ENCODE data around the gene LRP1B. TPM values are rescaled to one million over a fixed set of nuclear protein-coding genes. Genes with fewer than 3 reads are reported as not detected.
A peak's percentile ranks its signal among the peaks of the same experiment; 100 is the strongest.

LRP1B gene
- total RNA-seq, 1 experiment from 2014 or later: 0.21 TPM

DNA sequence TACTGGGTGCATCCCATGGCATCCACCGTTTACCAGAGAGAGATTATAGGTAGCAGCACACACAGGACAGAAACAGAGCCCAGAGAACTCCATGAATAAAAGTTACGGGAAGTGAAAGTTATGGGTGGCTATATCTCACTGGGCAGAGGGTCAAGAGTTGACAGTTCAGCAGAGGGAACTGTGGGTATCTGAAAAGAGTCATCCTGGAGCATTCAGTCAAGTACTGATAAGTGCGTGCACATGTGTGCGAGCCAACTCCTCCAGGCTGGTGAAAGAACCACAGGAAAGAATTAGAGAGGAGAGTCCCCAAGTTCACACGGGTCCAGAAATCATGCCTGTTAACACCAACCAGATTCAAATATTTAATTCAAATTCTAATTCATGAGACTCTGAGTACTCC, 1588.2 kb downstream of the LRP1B start:
- no peak for DNase-seq
- no peak overlapping the region for H3K27ac Mint-ChIP-seq (ENCODE audit: unreplicated experiment)
- H3K36me3 Mint-ChIP-seq (ENCODE audit: insufficient read depth, unreplicated experiment): no peaks in the 10 kb centered on the region
- H3K4me1 Mint-ChIP-seq (ENCODE audit: low read depth, unreplicated experiment): no peaks in the 10 kb centered on the region
- no peak overlapping the region for H3K4me3 Mint-ChIP-seq (ENCODE audit: low read depth, unreplicated experiment)
- peaks cover 3% of the 10 kb centered on the region for H3K9me3 Mint-ChIP-seq (ENCODE audit: low read depth, unreplicated experiment)
- no peaks in the 10 kb centered on the region for H3K27me3 Mint-ChIP-seq (ENCODE audit: unreplicated experiment)
- intact Hi-C loops (cut with micrococcal nuclease; ENCODE audit: unreplicated experiment): no loop called here
- CTCF ChIA-PET: no interaction called here
- no TSS peak for BruUV-seq (replicated peaks)
- TF ChIP-seq, protein P1, sequence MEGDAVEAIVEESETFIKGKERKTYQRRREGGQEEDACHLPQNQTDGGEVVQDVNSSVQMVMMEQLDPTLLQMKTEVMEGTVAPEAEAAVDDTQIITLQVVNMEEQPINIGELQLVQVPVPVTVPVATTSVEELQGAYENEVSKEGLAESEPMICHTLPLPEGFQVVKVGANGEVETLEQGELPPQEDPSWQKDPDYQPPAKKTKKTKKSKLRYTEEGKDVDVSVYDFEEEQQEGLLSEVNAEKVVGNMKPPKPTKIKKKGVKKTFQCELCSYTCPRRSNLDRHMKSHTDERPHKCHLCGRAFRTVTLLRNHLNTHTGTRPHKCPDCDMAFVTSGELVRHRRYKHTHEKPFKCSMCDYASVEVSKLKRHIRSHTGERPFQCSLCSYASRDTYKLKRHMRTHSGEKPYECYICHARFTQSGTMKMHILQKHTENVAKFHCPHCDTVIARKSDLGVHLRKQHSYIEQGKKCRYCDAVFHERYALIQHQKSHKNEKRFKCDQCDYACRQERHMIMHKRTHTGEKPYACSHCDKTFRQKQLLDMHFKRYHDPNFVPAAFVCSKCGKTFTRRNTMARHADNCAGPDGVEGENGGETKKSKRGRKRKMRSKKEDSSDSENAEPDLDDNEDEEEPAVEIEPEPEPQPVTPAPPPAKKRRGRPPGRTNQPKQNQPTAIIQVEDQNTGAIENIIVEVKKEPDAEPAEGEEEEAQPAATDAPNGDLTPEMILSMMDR (IDR thresholded peaks at IDR 0.05; ENCODE audit: unreplicated experiment): no peak

DNA sequence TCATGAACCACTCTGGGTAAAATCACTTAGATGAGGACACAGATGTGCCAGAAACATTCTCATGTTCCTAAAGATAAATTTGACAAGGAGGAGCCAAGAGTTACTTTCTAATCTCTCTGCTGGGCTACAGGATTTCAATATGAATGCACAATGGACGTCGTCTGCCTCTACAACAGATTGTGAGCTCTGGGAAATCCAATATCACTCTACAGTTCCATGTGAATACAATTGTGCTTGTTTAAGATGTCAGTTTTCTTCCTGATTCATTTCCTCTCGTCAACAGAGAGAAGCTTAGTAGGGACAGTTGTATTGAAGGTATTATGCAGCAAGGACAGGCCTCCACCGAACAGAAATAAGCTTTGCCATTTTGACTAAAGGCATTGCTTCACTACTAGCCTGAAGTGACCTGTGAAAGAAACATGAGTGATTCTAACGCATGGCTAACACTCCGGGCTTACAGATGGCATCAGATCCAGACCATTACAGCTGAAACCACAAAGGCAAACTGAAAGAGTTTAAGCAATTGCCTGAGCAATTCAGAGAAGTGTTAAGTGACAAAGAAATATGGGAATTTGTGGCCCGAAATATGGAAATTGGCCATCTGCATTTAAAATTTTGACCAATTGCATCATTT, 1591.5 kb downstream of the LRP1B start:
- H3K27ac Mint-ChIP-seq (ENCODE audit: unreplicated experiment): no peak overlapping the region
- peaks cover under 1% of the 10 kb centered on the region for H3K9me3 Mint-ChIP-seq (ENCODE audit: low read depth, unreplicated experiment)
- intact Hi-C loops (cut with micrococcal nuclease; ENCODE audit: unreplicated experiment): no loop called here
- H3K27me3 Mint-ChIP-seq (ENCODE audit: unreplicated experiment): no peaks in the 10 kb centered on the region
- TF ChIP-seq, protein P1 (IDR thresholded peaks at IDR 0.05; ENCODE audit: unreplicated experiment): no peak
- no peaks in the 10 kb centered on the region for H3K4me1 Mint-ChIP-seq (ENCODE audit: low read depth, unreplicated experiment)
- BruUV-seq (replicated peaks): no TSS peak
- no peak for DNase-seq
- no peaks in the 10 kb centered on the region for H3K36me3 Mint-ChIP-seq (ENCODE audit: insufficient read depth, unreplicated experiment)
- no peak overlapping the region for H3K4me3 Mint-ChIP-seq (ENCODE audit: low read depth, unreplicated experiment)
- CTCF ChIA-PET: no interaction called here

DNA sequence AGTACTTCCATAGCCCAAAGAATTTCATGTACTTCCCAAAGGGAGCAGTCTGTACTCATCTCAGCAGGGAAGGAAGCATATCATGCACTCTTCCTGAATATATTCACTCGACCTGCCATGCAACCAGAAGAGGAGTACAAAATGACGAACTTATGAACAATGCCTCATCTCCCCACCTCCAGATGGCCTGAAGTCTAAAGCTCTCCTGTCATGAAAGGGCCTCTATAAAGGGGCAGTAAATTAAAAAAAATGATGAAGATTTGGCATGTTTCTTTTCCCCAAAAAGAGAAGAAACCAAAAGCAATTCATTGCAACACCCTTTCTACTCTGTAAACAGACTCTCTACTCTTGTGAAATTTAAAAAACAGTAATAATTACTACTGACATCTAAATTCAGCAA, 1601.1 kb downstream of the LRP1B start:
- CTCF ChIA-PET: no interaction called here
- TF ChIP-seq, protein P1 (IDR thresholded peaks at IDR 0.05; ENCODE audit: unreplicated experiment): no peak
- Mint-ChIP-seq H3K4me1 (ENCODE audit: low read depth, unreplicated experiment) (peaks cover 22% of the 10 kb centered on the region), H3K4me3 (ENCODE audit: low read depth, unreplicated experiment) (no peak overlapping the region), H3K27me3 (ENCODE audit: unreplicated experiment) (no peaks in the 10 kb centered on the region), H3K36me3 (ENCODE audit: insufficient read depth, unreplicated experiment) (no peaks in the 10 kb centered on the region), H3K27ac (ENCODE audit: unreplicated experiment) (peak overlapping the region; percentile 11), H3K9me3 (ENCODE audit: low read depth, unreplicated experiment) (peaks cover 2% of the 10 kb centered on the region)
- BruUV-seq (replicated peaks): no TSS peak
- no peak for DNase-seq
- intact Hi-C loops (cut with micrococcal nuclease; ENCODE audit: unreplicated experiment): loop anchor here (10.0 kb wide), 1 partner anchor 335 kb away; no protein-coding TSS in a partner anchor

DNA sequence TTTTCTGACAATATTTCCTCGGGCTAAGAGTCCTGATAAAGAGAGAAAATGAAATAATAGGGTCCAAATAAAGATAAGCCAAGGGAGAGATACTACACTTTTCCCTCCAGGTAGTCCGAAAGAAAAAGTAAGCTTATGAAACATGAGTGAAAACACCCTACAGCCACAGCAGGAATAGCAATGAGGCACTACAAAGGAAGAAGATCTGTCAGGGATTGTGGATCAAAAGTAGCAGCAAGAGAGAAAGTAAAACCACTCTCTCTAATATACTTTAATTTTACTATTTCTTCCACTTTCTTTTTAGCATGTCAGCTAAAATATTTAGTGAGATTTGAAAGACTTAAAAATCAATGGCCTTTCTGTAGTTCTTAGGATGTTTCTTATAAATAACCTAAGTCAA, 1601.8 kb downstream of the LRP1B start:
- H3K4me1 Mint-ChIP-seq (ENCODE audit: low read depth, unreplicated experiment): peaks cover 22% of the 10 kb centered on the region
- H3K36me3 Mint-ChIP-seq (ENCODE audit: insufficient read depth, unreplicated experiment): no peaks in the 10 kb centered on the region
- peak overlapping the region; percentile 1 for H3K27ac Mint-ChIP-seq (ENCODE audit: unreplicated experiment)
- intact Hi-C loops (cut with micrococcal nuclease; ENCODE audit: unreplicated experiment): loop anchor here (10.0 kb wide), 1 partner anchor 336 kb away; no protein-coding TSS in a partner anchor
- peaks cover 2% of the 10 kb centered on the region for H3K9me3 Mint-ChIP-seq (ENCODE audit: low read depth, unreplicated experiment)
- CTCF ChIA-PET: interaction anchor here (0.6 to 0.7 kb wide), 2 partner anchors 113 to 391 kb away, joined by 7 read pairs; no protein-coding TSS in a partner anchor
- H3K27me3 Mint-ChIP-seq (ENCODE audit: unreplicated experiment): no peaks in the 10 kb centered on the region
- H3K4me3 Mint-ChIP-seq (ENCODE audit: low read depth, unreplicated experiment): no peak overlapping the region
- DNase-seq: no peak
- TF ChIP-seq, protein P1 (IDR thresholded peaks at IDR 0.05; ENCODE audit: unreplicated experiment): no peak
- BruUV-seq (replicated peaks): no TSS peak
